ENCODE results near the gene ARAP1.

Gene ARAP1

GRCh38 chr11:72760539-72761405 lies 8.6 kb upstream of the ARAP1 start:
- no peak overlapping the region for H3K4me3 ChIP-seq (replicated peaks in 1 of 2; ENCODE audit: low read depth in 2 of 2, low read length in 2 of 2)
- DNase-seq (ENCODE audit: low read depth in 2 of 2), result peak; percentile 34 to 85
- no peak for TF ChIP-seq CTCF (IDR thresholded peaks at IDR 0.05; ENCODE audit: low read depth, low read length)

- no peak overlapping the region for H3K4me3 ChIP-seq (replicated peaks in 1 of 2; ENCODE audit: low read depth in 2 of 2, low read length in 2 of 2)
- no peak for TF ChIP-seq CTCF (IDR thresholded peaks at IDR 0.05; ENCODE audit: low read depth, low read length)
- DNase-seq (ENCODE audit: low read depth in 2 of 2), result no peak
These were observed 7.3 kb upstream of the ARAP1 start for GRCh38 chr11:72759468-72759985.

GRCh38 chr11:72758690-72759389 lies 6.6 kb upstream of the ARAP1 start:
- TF ChIP-seq CTCF (IDR thresholded peaks at IDR 0.05; ENCODE audit: low read depth, low read length), result no peak
- DNase-seq (ENCODE audit: low read depth in 2 of 2), result peak; percentile 85 to 93
- no peak overlapping the region for H3K4me3 ChIP-seq (replicated peaks in 1 of 2; ENCODE audit: low read depth in 2 of 2, low read length in 2 of 2)

GRCh38 chr11:72758304-72758689 lies 6.1 kb upstream of the ARAP1 start:
- TF ChIP-seq CTCF (IDR thresholded peaks at IDR 0.05; ENCODE audit: low read depth, low read length), result no peak
- H3K4me3 ChIP-seq (replicated peaks in 1 of 2; ENCODE audit: low read depth in 2 of 2, low read length in 2 of 2), result no peak overlapping the region
- DNase-seq (ENCODE audit: low read depth in 2 of 2), result peak; percentile 48 to 83

- no peak overlapping the region for H3K4me3 ChIP-seq (replicated peaks in 1 of 2; ENCODE audit: low read depth in 2 of 2, low read length in 2 of 2)
- no peak for TF ChIP-seq CTCF (IDR thresholded peaks at IDR 0.05; ENCODE audit: low read depth, low read length)
- DNase-seq (ENCODE audit: low read depth in 2 of 2), result no peak
These were observed 3.6 kb upstream of the ARAP1 start for GRCh38 chr11:72755713-72756285.

- TF ChIP-seq CTCF (IDR thresholded peaks at IDR 0.05; ENCODE audit: low read depth, low read length), result no peak
- no peak for DNase-seq (ENCODE audit: low read depth in 2 of 2)
- no peak overlapping the region for H3K4me3 ChIP-seq (replicated peaks in 1 of 2; ENCODE audit: low read depth in 2 of 2, low read length in 2 of 2)
These were observed 2.4 kb upstream of the ARAP1 start for GRCh38 chr11:72754544-72755155.
